ENCODE data around the gene EIF4G3.
"Not testable (repeated sequence)": the region's sequence is repeated elsewhere in the genome, so short reads cannot be mapped to it uniquely, and the experiment has no call there.

Gene EIF4G3

GRCh38 chr1:20931930-20932436 is 244.7 kb downstream of the EIF4G3 start:
- Histone ChIP-seq H3K4me1 (ENCODE audit: insufficient read depth, poor library complexity, severe bottlenecking) (no peaks in the 10 kb centered on the region), H3K4me3 (ENCODE audit: severe bottlenecking) (no peak overlapping the region), H3K27me3 (ENCODE audit: insufficient read depth, poor library complexity, severe bottlenecking) (no peaks in the 10 kb centered on the region), H3K9me3 (ENCODE audit: severe bottlenecking) (no peaks in the 10 kb centered on the region), H3K36me3 (ENCODE audit: low read depth) (0 out of 2 replicates have a peak, but pooled peaks cover 5% of the 10 kb centered on the region), H3K27ac (ENCODE audit: poor library complexity, severe bottlenecking) (no peak overlapping the region)
- DNase-seq (ENCODE audit: low spot score) (no peak), ATAC-seq (ENCODE audit: low read depth) (no peak)
- TF ChIP-seq CTCF (IDR thresholded peaks at IDR 0.05; ENCODE audit: poor library complexity, severe bottlenecking), result no peak

GRCh38 chr1:20930427-20930826 is 246.3 kb downstream of the EIF4G3 start:
- no peak overlapping the region for H3K27ac ChIP-seq (ENCODE audit: poor library complexity, severe bottlenecking)
- H3K9me3 ChIP-seq (ENCODE audit: severe bottlenecking), result no peaks in the 10 kb centered on the region
- H3K36me3 ChIP-seq (ENCODE audit: low read depth), result no peaks in the 10 kb centered on the region

GRCh38 chr1:20928146-20928545 is 248.6 kb downstream of the EIF4G3 start:
- Histone ChIP-seq H3K27me3 (ENCODE audit: insufficient read depth, poor library complexity, severe bottlenecking) (no peaks in the 10 kb centered on the region), H3K4me1 (ENCODE audit: insufficient read depth, poor library complexity, severe bottlenecking) (no peaks in the 10 kb centered on the region), H3K27ac (ENCODE audit: poor library complexity, severe bottlenecking) (no peak overlapping the region), H3K36me3 (ENCODE audit: low read depth) (no peaks in the 10 kb centered on the region), H3K4me3 (ENCODE audit: severe bottlenecking) (no peak overlapping the region), H3K9me3 (ENCODE audit: severe bottlenecking) (no peaks in the 10 kb centered on the region)
- ATAC-seq (ENCODE audit: low read depth) (no peak), DNase-seq (ENCODE audit: low spot score) (no peak)
- no peak for TF ChIP-seq CTCF (IDR thresholded peaks at IDR 0.05; ENCODE audit: poor library complexity, severe bottlenecking)

More at GRCh38 chr1:20930427-20930826, 246.3 kb downstream of the EIF4G3 start:
- no peak for DNase-seq (ENCODE audit: low spot score)
- no peak for ATAC-seq (ENCODE audit: low read depth)
- Histone ChIP-seq H3K4me3 (ENCODE audit: severe bottlenecking) (no peak overlapping the region), H3K4me1 (ENCODE audit: insufficient read depth, poor library complexity, severe bottlenecking) (no peaks in the 10 kb centered on the region), H3K27me3 (ENCODE audit: insufficient read depth, poor library complexity, severe bottlenecking) (no peaks in the 10 kb centered on the region)
- TF ChIP-seq CTCF (IDR thresholded peaks at IDR 0.05; ENCODE audit: poor library complexity, severe bottlenecking), result no peak

- H3K27me3 ChIP-seq (ENCODE audit: insufficient read depth, poor library complexity, severe bottlenecking), result no peaks in the 10 kb centered on the region
- H3K4me1 ChIP-seq (ENCODE audit: insufficient read depth, poor library complexity, severe bottlenecking), result no peaks in the 10 kb centered on the region
- no peak for DNase-seq (ENCODE audit: low spot score)
- 0 out of 2 replicates have a peak, but pooled peaks cover 3% of the 10 kb centered on the region for H3K36me3 ChIP-seq (ENCODE audit: low read depth)
- H3K9me3 ChIP-seq (ENCODE audit: severe bottlenecking), result no peaks in the 10 kb centered on the region
- H3K27ac ChIP-seq (ENCODE audit: poor library complexity, severe bottlenecking), result no peak overlapping the region
- no peak overlapping the region for H3K4me3 ChIP-seq (ENCODE audit: severe bottlenecking)
- no peak for ATAC-seq (ENCODE audit: low read depth)
- TF ChIP-seq CTCF (IDR thresholded peaks at IDR 0.05; ENCODE audit: poor library complexity, severe bottlenecking), result no peak
Observed at GRCh38 chr1:20921285-20921684, 255.4 kb downstream of the EIF4G3 start.

- Histone ChIP-seq H3K27ac (ENCODE audit: poor library complexity, severe bottlenecking) (no peak overlapping the region), H3K27me3 (ENCODE audit: insufficient read depth, poor library complexity, severe bottlenecking) (no peaks in the 10 kb centered on the region), H3K36me3 (ENCODE audit: low read depth) (no peaks in the 10 kb centered on the region), H3K4me1 (ENCODE audit: insufficient read depth, poor library complexity, severe bottlenecking) (no peaks in the 10 kb centered on the region), H3K4me3 (ENCODE audit: severe bottlenecking) (no peak overlapping the region), H3K9me3 (ENCODE audit: severe bottlenecking) (no peaks in the 10 kb centered on the region)
- DNase-seq (ENCODE audit: low spot score), result no peak
- ATAC-seq (ENCODE audit: low read depth), result no peak
- no peak for TF ChIP-seq CTCF (IDR thresholded peaks at IDR 0.05; ENCODE audit: poor library complexity, severe bottlenecking)
Observed at GRCh38 chr1:20913242-20913641, 263.5 kb downstream of the EIF4G3 start.

- H3K4me1 ChIP-seq (ENCODE audit: insufficient read depth, poor library complexity, severe bottlenecking); H3K27ac ChIP-seq (ENCODE audit: poor library complexity, severe bottlenecking): not testable (repeated sequence)
Observed at GRCh38 chr1:20907526-20907925, 269.2 kb downstream of the EIF4G3 start.

More at GRCh38 chr1:20907526-20907925, 269.2 kb downstream of the EIF4G3 start:
- peaks cover 16% of the 10 kb centered on the region; the same call in 1 of the 2 replicates for H3K36me3 ChIP-seq (ENCODE audit: low read depth)
- ATAC-seq (ENCODE audit: low read depth); H3K4me3 ChIP-seq (ENCODE audit: severe bottlenecking); H3K27me3 ChIP-seq (ENCODE audit: insufficient read depth, poor library complexity, severe bottlenecking); H3K9me3 ChIP-seq (ENCODE audit: severe bottlenecking); DNase-seq (ENCODE audit: low spot score): not testable (repeated sequence)

All from RWPE2 (cell line).